HepG2 (cell line): ENCODE data around the gene TBC1D4. TPM values are rescaled to one million over a fixed set of nuclear protein-coding genes. Genes with fewer than 3 reads are reported as not detected.

Source experiments
- ATF7 ChIP-seq, 2 experiments: fragments of 450-650 bp in 1 of 2; sonication (generic) in 1 of 2; formaldehyde crosslinking in 1 of 2; IDR thresholded peaks; 2 replicates each; pipeline versions ENCODE4 v1.4.0 to v1.6.1; 2016 to 2020; ENCODE audit warnings: antibody characterized with exemption in 1 of 2, mild to moderate bottlenecking in 1 of 2, missing genetic modification reagents in 1 of 2
- ATF7-NPFF ChIP-seq: sonication (generic); formaldehyde crosslinking; IDR thresholded peaks from 2 replicates; pipeline ENCODE4 v1.8.1; 2023; ENCODE audit warnings: mild to moderate bottlenecking, low read depth, missing genetic modification reagents, moderate library complexity
- EP300 ChIP-seq, 3 experiments: sonication (generic) in 1 of 3; formaldehyde crosslinking in 1 of 3; IDR thresholded peaks; 2 replicates each; pipeline versions ENCODE4 v1.5.1 to v1.6.1; 2011 to 2020; ENCODE audit warnings: low read depth in 2 of 3, low read length in 2 of 3, borderline replicate concordance in 1 of 3, improper control_type of control experiment in 1 of 3, mild to moderate bottlenecking in 1 of 3, missing genetic modification reagents in 1 of 3, moderate library complexity in 1 of 3
- ERF ChIP-seq: IDR thresholded peaks from 2 replicates; pipeline ENCODE4 v1.6.1; 2018; ENCODE audit warnings: missing biosample characterization, missing genetic modification reagents
- HMG20A ChIP-seq: IDR thresholded peaks from 2 replicates; pipeline ENCODE4 v1.6.1; 2016; ENCODE audit warnings: borderline replicate concordance
- KAT8 ChIP-seq: IDR thresholded peaks from 2 replicates; pipeline ENCODE4 v1.6.1; 2016; ENCODE audit warnings: missing genetic modification reagents, missing compliant biosample characterization
- LCORL ChIP-seq, 2 experiments: fragments of 450-650 bp in 1 of 2; sonication (generic) in 1 of 2; formaldehyde crosslinking in 1 of 2; IDR thresholded peaks; 2 replicates each; pipeline versions ENCODE4 v1.5.0 to v1.6.1; 2017 to 2020; ENCODE audit warnings: antibody characterized with exemption in 1 of 2, missing genetic modification reagents in 1 of 2
- MEIS1 ChIP-seq: sonication (generic); formaldehyde crosslinking; IDR thresholded peaks from 2 replicates; pipeline ENCODE4 v1.9.0; 2021; ENCODE audit warnings: mild to moderate bottlenecking, missing genetic modification reagents, moderate library complexity, borderline replicate concordance
- MXI1 ChIP-seq: IDR thresholded peaks from 3 replicates; pipeline ENCODE4 v1.6.1; 2012; ENCODE audit warnings: low read depth, low read length, inconsistent platforms, borderline replicate concordance
- POGZ ChIP-seq: sonication (generic); formaldehyde crosslinking; IDR thresholded peaks from 2 replicates; pipeline ENCODE4 v1.4.0; 2020; ENCODE audit warnings: mild to moderate bottlenecking, missing genetic modification reagents
- SIX1 ChIP-seq: sonication (generic); formaldehyde crosslinking; IDR thresholded peaks from 2 replicates; pipeline ENCODE4 v1.4.0; 2020; ENCODE audit warnings: missing genetic modification reagents, borderline replicate concordance
- polyA plus RNA-seq, 8 experiments: library from polyadenylated mRNA; depleted of rRNA in 3 of 8; stranded (reverse) in 7 of 8; unstranded in 1 of 8; fragments of >200 nt; fragmentation: Illumina TruSeq in 4 of 8; extraction: Trizol in 4 of 8; gene quantifications; 2 replicates each; pipeline versions ENCODE4 v1.2.1 to v1.2.3, GENCODE V29; 2011 to 2016; ENCODE audit warnings: low read depth in 4 of 8, missing spikeins in 1 of 8, mixed read lengths in 1 of 8; ENCODE audit not compliant: insufficient read depth in 1 of 8
- total RNA-seq, 5 experiments: library from RNA; depleted of rRNA; stranded (reverse); fragments of >200 nt; fragmentation: Illumina TruSeq; extraction: Trizol; gene quantifications; 2 replicates each; pipeline ENCODE4 v1.2.3, GENCODE V29; 2016; ENCODE audit warnings: low read depth in 1 of 5
- TF ChIP-seq, protein P1 (sequence below): sonication (generic); formaldehyde crosslinking; IDR thresholded peaks from 2 replicates; pipeline ENCODE4 v1.4.0; 2020; ENCODE audit warnings: missing genetic modification reagents
- TF ChIP-seq, protein P2 (sequence below): sonication (generic); formaldehyde crosslinking; IDR thresholded peaks from 2 replicates; pipeline ENCODE4 v1.9.0; 2021; ENCODE audit warnings: missing genetic modification reagents, mild to moderate bottlenecking, borderline replicate concordance
- TF ChIP-seq, protein P3 (sequence below): sonication (generic); formaldehyde crosslinking; IDR thresholded peaks from 2 replicates; pipeline ENCODE4 v1.4.0; 2020; ENCODE audit warnings: missing genetic modification reagents, borderline replicate concordance
- TF ChIP-seq, protein P4 (sequence below), 2 experiments: IDR thresholded peaks; 2 replicates each; pipeline ENCODE4 v1.6.1; 2011 to 2012; ENCODE audit warnings: low read length in 2 of 2, borderline replicate concordance in 1 of 2, low read depth in 1 of 2, mild to moderate bottlenecking in 1 of 2, moderate library complexity in 1 of 2

TBC1D4 gene
- total and polyA plus RNA-seq, 2 of the 13 experiments (the other 11 are each of a cell fraction or from before 2014, with no cell fraction given), result 35.9 to 64.4 TPM

DNA sequence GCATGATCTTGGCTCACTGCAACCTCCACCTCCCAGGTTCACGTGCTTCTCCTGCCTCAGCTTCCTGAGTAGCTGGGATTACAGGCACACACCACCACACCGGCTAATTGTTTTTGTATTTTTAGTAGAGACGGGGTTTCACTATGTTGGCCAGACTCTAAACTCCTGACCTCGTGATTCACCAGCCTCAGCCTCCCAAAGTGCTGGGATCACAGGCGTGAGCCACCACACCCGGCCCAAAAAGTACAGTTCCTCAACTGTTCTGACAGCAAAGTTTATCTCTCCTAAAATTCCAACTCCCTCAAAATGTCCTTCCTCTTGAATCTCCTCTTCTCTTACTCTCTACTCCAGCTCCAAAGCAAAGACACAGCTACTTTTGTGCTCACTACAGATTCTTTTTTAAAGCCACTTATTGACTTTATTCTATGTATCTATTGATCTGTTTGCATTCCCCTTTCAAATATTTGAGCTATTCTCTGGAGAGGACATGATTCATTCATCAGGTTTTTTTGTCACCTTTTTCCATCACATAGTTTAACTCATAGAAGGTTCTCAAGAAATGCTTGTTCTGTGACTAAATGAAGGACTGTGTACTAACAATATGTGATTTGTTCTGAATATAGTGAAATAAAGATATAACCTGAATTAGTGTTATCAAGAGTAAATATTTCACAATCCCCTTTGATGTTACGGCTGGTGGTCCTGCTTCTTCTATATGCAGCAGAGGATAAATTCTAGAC lies 142.2 kb downstream of the TBC1D4 start (continued):
- TF ChIP-seq, protein P1, sequence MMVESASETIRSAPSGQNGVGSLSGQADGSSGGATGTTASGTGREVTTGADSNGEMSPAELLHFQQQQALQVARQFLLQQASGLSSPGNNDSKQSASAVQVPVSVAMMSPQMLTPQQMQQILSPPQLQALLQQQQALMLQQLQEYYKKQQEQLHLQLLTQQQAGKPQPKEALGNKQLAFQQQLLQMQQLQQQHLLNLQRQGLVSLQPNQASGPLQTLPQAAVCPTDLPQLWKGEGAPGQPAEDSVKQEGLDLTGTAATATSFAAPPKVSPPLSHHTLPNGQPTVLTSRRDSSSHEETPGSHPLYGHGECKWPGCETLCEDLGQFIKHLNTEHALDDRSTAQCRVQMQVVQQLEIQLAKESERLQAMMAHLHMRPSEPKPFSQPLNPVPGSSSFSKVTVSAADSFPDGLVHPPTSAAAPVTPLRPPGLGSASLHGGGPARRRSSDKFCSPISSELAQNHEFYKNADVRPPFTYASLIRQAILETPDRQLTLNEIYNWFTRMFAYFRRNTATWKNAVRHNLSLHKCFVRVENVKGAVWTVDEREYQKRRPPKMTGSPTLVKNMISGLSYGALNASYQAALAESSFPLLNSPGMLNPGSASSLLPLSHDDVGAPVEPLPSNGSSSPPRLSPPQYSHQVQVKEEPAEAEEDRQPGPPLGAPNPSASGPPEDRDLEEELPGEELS (CRISPR knock-in tag), result peak; percentile 70; the same call in 1 of the 2 replicates
- TF ChIP-seq HMG20A (CRISPR knock-in tag) (peak; percentile 96), KAT8 (CRISPR knock-in tag) (peak; percentile 78; the same call in 1 of the 2 replicates), LCORL (IDR thresholded peaks at IDR 0.05) (peak; percentile 89), LCORL (CRISPR knock-in tag; IDR thresholded peaks at IDR 0.05) (peak; percentile 80), MXI1 (no peak), SIX1 (CRISPR knock-in tag) (peak; percentile 67; the same call in 1 of the 2 replicates), ERF (CRISPR knock-in tag) (peak; percentile 52; the same call in 1 of the 2 replicates), EP300 (IDR thresholded peaks at IDR 0.05; ENCODE audit: low read depth in 2 of 2, low read length in 2 of 2) (peak; percentile 62 to 95; a peak in 3 of 4 replicates), EP300 (CRISPR knock-in tag; IDR thresholded peaks at IDR 0.05; ENCODE audit: borderline replicate concordance) (peak; percentile 76; the same call in 1 of the 2 replicates), ATF7 (IDR thresholded peaks at IDR 0.05) (0 out of 2 replicates have a peak, but pooled peaks have one; percentile 18), ATF7 (CRISPR knock-in tag; IDR thresholded peaks at IDR 0.05) (no peak), POGZ (CRISPR knock-in tag) (peak; percentile 80), MEIS1 (CRISPR knock-in tag) (0 out of 2 replicates have a peak, but pooled peaks have one; percentile 52), ATF7-NPFF (CRISPR knock-in tag) (no peak)
- TF ChIP-seq, protein P2, sequence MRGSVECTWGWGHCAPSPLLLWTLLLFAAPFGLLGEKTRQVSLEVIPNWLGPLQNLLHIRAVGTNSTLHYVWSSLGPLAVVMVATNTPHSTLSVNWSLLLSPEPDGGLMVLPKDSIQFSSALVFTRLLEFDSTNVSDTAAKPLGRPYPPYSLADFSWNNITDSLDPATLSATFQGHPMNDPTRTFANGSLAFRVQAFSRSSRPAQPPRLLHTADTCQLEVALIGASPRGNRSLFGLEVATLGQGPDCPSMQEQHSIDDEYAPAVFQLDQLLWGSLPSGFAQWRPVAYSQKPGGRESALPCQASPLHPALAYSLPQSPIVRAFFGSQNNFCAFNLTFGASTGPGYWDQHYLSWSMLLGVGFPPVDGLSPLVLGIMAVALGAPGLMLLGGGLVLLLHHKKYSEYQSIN, result no peak
- TF ChIP-seq, protein P3, sequence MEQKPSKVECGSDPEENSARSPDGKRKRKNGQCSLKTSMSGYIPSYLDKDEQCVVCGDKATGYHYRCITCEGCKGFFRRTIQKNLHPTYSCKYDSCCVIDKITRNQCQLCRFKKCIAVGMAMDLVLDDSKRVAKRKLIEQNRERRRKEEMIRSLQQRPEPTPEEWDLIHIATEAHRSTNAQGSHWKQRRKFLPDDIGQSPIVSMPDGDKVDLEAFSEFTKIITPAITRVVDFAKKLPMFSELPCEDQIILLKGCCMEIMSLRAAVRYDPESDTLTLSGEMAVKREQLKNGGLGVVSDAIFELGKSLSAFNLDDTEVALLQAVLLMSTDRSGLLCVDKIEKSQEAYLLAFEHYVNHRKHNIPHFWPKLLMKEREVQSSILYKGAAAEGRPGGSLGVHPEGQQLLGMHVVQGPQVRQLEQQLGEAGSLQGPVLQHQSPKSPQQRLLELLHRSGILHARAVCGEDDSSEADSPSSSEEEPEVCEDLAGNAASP (CRISPR knock-in tag), result peak; percentile 59; the same call in 1 of the 2 replicates
- TF ChIP-seq, protein P4, sequence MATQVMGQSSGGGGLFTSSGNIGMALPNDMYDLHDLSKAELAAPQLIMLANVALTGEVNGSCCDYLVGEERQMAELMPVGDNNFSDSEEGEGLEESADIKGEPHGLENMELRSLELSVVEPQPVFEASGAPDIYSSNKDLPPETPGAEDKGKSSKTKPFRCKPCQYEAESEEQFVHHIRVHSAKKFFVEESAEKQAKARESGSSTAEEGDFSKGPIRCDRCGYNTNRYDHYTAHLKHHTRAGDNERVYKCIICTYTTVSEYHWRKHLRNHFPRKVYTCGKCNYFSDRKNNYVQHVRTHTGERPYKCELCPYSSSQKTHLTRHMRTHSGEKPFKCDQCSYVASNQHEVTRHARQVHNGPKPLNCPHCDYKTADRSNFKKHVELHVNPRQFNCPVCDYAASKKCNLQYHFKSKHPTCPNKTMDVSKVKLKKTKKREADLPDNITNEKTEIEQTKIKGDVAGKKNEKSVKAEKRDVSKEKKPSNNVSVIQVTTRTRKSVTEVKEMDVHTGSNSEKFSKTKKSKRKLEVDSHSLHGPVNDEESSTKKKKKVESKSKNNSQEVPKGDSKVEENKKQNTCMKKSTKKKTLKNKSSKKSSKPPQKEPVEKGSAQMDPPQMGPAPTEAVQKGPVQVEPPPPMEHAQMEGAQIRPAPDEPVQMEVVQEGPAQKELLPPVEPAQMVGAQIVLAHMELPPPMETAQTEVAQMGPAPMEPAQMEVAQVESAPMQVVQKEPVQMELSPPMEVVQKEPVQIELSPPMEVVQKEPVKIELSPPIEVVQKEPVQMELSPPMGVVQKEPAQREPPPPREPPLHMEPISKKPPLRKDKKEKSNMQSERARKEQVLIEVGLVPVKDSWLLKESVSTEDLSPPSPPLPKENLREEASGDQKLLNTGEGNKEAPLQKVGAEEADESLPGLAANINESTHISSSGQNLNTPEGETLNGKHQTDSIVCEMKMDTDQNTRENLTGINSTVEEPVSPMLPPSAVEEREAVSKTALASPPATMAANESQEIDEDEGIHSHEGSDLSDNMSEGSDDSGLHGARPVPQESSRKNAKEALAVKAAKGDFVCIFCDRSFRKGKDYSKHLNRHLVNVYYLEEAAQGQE (IDR thresholded peaks at IDR 0.05; ENCODE audit: borderline replicate concordance in 1 of 2, low read depth in 1 of 2, low read length in 2 of 2), result no peak
